Upper lobe of right lung (tissue), 1 donor: ENCODE data around the gene LRMDA. TPM values are rescaled to one million over a fixed set of nuclear protein-coding genes. Genes with fewer than 3 reads are reported as not detected.

Experiments used
- ATAC-seq: fragments of 200-7000 bp; cut with Tn5 transposase; one replicate; pipeline ENCODE4 v1.9.1; 2020; ENCODE audit warnings: mild to moderate bottlenecking, moderate library complexity
- DNase-seq: peaks from one replicate; pipeline ENCODE4 v3.0.0-alpha.2; 2020
- H3K27ac ChIP-seq: fragments of 200-600 bp; one replicate; pipeline ENCODE4 v1.8.0; 2022
- H3K27me3 ChIP-seq: fragments of 200-600 bp; one replicate; pipeline ENCODE4 v1.8.0; 2022; ENCODE audit warnings: mild to moderate bottlenecking
- H3K36me3 ChIP-seq: fragments of 200-600 bp; one replicate; pipeline ENCODE4 v1.8.0; 2022
- H3K4me1 ChIP-seq: fragments of 200-600 bp; one replicate; pipeline ENCODE4 v1.8.0; 2022
- H3K4me3 ChIP-seq: fragments of 200-600 bp; one replicate; pipeline ENCODE4 v1.8.0; 2022; ENCODE audit warnings: mild to moderate bottlenecking
- H3K9me3 ChIP-seq: fragments of 200-600 bp; one replicate; pipeline ENCODE4 v1.8.0; 2022
- CTCF ChIP-seq: fragments of 200-600 bp; IDR thresholded peaks from one replicate; pipeline ENCODE4 v1.8.0; 2022; ENCODE audit warnings: antibody characterized with exemption
- intact Hi-C: fragments of 100-400 bp; cut with DNase I; formaldehyde crosslinking; loops from one replicate; pipeline ENCODE4 v1.11.0; 2022
- total RNA-seq: library from RNA; stranded (reverse); fragmentation: NEBNext Ultra II Directional; extraction: Animal tissue kit (Norgen Biotek cat#: 25700); gene quantifications from one replicate; pipeline ENCODE4 v1.2.1, GENCODE V29; 2021
- donor health status: DM: no; HTN: yes; CAD: no; lungs with severe emphysema.

The LRMDA gene
- total RNA-seq, 1 donor from 2014 or later, result 20.0 TPM

GRCh38 chr10:75508814-75509306, 77.4 kb downstream of the LRMDA start:
- no peak overlapping the region for H3K27ac ChIP-seq
- H3K36me3 ChIP-seq, result no peaks in the 10 kb centered on the region
- no peaks in the 10 kb centered on the region for H3K9me3 ChIP-seq
- H3K4me1 ChIP-seq, result peaks cover 28% of the 10 kb centered on the region
- intact Hi-C loops, result no loop called here
- no peaks in the 10 kb centered on the region for H3K27me3 ChIP-seq
- ATAC-seq, result no peak
- DNase-seq, result no peak
- no peak for TF ChIP-seq CTCF
- no peak overlapping the region for H3K4me3 ChIP-seq

- H3K36me3 ChIP-seq, result no peaks in the 10 kb centered on the region
- no peaks in the 10 kb centered on the region for H3K27me3 ChIP-seq
- no peak overlapping the region for H3K27ac ChIP-seq
- no peak for TF ChIP-seq CTCF
- ATAC-seq, result no peak
- no peak overlapping the region for H3K4me3 ChIP-seq
- intact Hi-C loops, result no loop called here
- H3K9me3 ChIP-seq, result no peaks in the 10 kb centered on the region
- H3K4me1 ChIP-seq, result peaks cover 29% of the 10 kb centered on the region
- DNase-seq, result no peak
Measured at GRCh38 chr10:75509706-75510105, 78.3 kb downstream of the LRMDA start.

- no peak for TF ChIP-seq CTCF
- DNase-seq, result no peak
- H3K9me3 ChIP-seq, result no peaks in the 10 kb centered on the region
- H3K4me1 ChIP-seq, result peaks cover 29% of the 10 kb centered on the region
- no peak for ATAC-seq
- no peak overlapping the region for H3K27ac ChIP-seq
- intact Hi-C loops, result no loop called here
- no peaks in the 10 kb centered on the region for H3K36me3 ChIP-seq
- H3K4me3 ChIP-seq, result no peak overlapping the region
- no peaks in the 10 kb centered on the region for H3K27me3 ChIP-seq
Measured at GRCh38 chr10:75511011-75511410, 79.6 kb downstream of the LRMDA start.

GRCh38 chr10:75512203-75512933, 80.9 kb downstream of the LRMDA start:
- DNase-seq, result no peak
- TF ChIP-seq CTCF, result no peak

GRCh38 chr10:75513292-75513885, 82.0 kb downstream of the LRMDA start:
- DNase-seq (no peak), ATAC-seq (no peak)
- intact Hi-C loops, result no loop called here
- H3K27ac ChIP-seq, result no peak overlapping the region
- no peak for TF ChIP-seq CTCF
- H3K4me1 ChIP-seq, result peaks cover 17% of the 10 kb centered on the region
- no peaks in the 10 kb centered on the region for H3K36me3 ChIP-seq
- no peak overlapping the region for H3K4me3 ChIP-seq
- H3K9me3 ChIP-seq, result no peaks in the 10 kb centered on the region
- H3K27me3 ChIP-seq, result no peaks in the 10 kb centered on the region

More at GRCh38 chr10:75512203-75512933, 80.9 kb downstream of the LRMDA start:
- Histone ChIP-seq H3K27ac (no peak overlapping the region), H3K4me1 (peaks cover 26% of the 10 kb centered on the region), H3K4me3 (no peak overlapping the region), H3K27me3 (no peaks in the 10 kb centered on the region), H3K9me3 (no peaks in the 10 kb centered on the region), H3K36me3 (no peaks in the 10 kb centered on the region)
- peak; percentile 78 for ATAC-seq
- intact Hi-C loops, result no loop called here
